ENCODE measurements around the gene KDM6B.

- no peak for TF ChIP-seq CTCF (IDR thresholded peaks at IDR 0.05)
- no peak for TF ChIP-seq ZFX (IDR thresholded peaks at IDR 0.05; ENCODE audit: borderline replicate concordance)
Measured at GRCh38 chr17:7856011-7856810, 22.2 kb downstream of the KDM6B start.
